ENCODE measurements around the gene LPCAT4.
A peak's percentile ranks its signal among the peaks of the same experiment; 100 is the strongest.
"Not testable (repeated sequence)": the region's sequence is repeated elsewhere in the genome, so short reads cannot be mapped to it uniquely, and the experiment has no call there.

The LPCAT4 gene

GRCh38 chr15:34362047-34362773 is 4.8 kb downstream of the LPCAT4 start:
- DNase-seq = no peak

DNA sequence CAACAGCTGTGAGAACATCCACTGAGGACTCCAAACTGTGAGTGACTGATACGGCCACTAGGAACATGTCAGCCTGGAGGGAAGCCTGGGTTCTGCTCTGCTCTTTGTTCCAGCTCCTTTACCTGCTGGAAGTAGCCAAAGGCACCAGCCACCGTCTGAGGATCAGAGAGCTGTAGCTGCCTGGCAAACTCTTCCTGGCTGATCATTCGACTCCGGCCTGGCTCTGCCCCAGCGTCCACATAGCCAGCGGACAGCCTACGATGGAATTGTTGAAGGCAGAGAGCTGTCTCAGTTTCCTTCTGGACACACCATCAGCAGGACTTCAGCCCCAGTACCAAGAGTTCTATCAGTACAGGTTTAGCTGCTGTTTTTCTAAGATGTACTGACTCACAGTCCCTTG is 5.7 kb downstream of the LPCAT4 start:
- no peak for DNase-seq

- no peak for DNase-seq
Measured at GRCh38 chr15:34360298-34360697, 6.7 kb downstream of the LPCAT4 start.

GRCh38 chr15:34359416-34359815 is 7.6 kb downstream of the LPCAT4 start:
- DNase-seq = no peak

- no peak for DNase-seq
Measured at GRCh38 chr15:34358948-34359347, 8.0 kb downstream of the LPCAT4 start.

DNA sequence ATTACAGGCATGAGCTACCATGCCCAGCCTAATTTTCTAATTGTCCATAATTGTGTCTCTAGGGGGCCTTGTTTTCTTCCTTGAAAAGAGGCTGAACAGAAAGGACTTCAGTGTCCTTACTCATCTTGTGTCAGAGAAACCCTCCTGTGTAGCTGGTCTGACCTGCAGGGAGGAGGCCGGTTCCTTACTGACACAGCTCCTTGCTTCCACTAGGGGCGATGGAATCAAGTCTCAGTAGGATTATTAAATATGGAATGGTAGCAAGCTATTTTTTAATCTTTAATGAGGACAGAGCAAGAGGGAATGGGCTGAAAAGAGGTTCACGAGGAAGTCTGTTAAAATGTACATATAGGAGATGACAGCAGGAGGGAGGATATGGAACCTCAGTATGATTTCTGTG is 8.6 kb downstream of the LPCAT4 start:
- no peak for DNase-seq

DNA sequence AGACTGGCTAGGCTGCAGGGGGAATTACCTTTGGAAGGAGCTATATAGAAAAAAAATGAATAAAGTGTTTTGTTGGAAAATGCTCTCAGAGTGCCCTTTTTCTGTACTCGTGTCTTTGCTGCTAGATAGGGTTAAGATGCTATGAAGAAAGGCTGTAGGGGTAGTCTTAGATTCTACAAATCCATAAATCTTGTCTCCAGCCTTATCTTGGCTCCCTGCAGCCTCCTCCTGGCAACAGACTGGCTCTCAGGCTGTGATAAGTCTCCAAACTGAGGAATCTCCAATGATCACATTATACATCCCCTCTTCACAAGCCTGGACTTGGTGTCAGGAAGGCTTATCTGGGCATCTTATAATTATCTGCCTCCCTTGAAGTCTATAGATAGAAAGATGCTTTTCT is 9.3 kb downstream of the LPCAT4 start:
- DNase-seq = no peak

GRCh38 chr15:34355241-34355640 is 11.8 kb downstream of the LPCAT4 start:
- no peak for DNase-seq

GRCh38 chr15:34354286-34354685 is 12.7 kb downstream of the LPCAT4 start:
- DNase-seq = no peak

GRCh38 chr15:34353627-34354026 is 13.4 kb downstream of the LPCAT4 start:
- DNase-seq = no peak

GRCh38 chr15:34352996-34353395 is 14.0 kb downstream of the LPCAT4 start:
- not testable (repeated sequence) for DNase-seq

GRCh38 chr15:34349769-34350168 is 17.2 kb downstream of the LPCAT4 start:
- DNase-seq = no peak

DNA sequence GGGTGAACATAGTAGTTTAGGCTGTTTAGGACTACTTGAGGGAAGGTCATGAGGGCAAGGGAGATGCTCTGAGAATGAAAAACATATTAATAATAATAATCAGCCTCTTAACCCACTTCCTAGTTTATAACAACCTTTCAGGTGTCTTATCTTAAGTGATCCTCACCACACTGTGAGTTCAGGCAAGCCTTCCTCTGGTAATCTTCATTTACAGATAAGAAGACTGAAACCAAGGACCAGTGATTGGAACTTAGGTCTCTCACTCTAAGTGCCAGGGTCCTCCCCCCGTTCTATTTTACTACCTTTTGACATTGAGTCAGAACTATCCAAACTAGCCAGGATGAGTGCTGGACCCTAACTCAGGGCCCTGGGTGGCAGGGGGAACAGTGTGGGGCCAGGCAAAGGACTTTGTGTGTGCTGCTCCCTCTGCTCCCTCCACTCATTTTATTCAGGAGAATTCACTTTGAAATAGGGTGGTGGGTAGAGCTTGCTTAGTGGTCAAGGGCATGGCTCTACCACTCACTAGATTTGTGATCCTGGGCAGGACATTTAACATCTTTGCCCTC is 18.2 kb downstream of the LPCAT4 start:
- DNase-seq = no peak

GRCh38 chr15:34347951-34348638 is 18.9 kb downstream of the LPCAT4 start:
- no peak for DNase-seq

GRCh38 chr15:34342737-34343575 is 24.0 kb downstream of the LPCAT4 start, which contains the start of the genes NOP10 and NUTM1:
Gene NOP10 (minus strand): TSS chr15:34343136. CDS start chr15:34343073, 63 bp downstream.
Gene NUTM1 (plus strand): TSS chr15:34343315. CDS start chr15:34343697, 382 bp downstream.
- peak; percentile 90 for DNase-seq

DNA sequence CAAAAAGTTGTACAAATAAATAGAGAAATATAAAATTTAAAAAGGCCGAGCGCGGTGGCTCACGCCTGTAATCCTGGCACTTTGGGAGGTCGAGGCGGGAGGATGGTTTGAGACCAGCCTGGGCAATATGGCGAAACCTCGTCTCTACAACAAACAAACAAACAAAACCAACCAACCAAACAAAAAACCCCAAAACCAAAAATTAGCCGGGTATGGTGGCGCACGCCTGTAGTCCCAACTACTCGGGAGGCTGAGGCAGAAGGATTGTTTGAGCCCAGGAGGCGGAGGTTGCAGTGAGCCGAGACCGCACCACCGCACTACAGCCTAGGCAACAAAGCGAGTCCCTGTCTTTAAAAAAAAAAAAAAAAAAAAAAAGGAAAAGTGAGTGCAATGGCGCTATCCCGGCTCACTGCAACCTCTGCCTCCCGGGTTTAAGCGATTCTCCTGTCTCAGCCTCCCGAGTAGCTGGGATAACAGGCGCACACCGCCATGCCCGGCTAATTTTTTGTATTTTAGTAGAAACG is 24.7 kb downstream of the LPCAT4 start:
- not testable (repeated sequence) for DNase-seq

DNA sequence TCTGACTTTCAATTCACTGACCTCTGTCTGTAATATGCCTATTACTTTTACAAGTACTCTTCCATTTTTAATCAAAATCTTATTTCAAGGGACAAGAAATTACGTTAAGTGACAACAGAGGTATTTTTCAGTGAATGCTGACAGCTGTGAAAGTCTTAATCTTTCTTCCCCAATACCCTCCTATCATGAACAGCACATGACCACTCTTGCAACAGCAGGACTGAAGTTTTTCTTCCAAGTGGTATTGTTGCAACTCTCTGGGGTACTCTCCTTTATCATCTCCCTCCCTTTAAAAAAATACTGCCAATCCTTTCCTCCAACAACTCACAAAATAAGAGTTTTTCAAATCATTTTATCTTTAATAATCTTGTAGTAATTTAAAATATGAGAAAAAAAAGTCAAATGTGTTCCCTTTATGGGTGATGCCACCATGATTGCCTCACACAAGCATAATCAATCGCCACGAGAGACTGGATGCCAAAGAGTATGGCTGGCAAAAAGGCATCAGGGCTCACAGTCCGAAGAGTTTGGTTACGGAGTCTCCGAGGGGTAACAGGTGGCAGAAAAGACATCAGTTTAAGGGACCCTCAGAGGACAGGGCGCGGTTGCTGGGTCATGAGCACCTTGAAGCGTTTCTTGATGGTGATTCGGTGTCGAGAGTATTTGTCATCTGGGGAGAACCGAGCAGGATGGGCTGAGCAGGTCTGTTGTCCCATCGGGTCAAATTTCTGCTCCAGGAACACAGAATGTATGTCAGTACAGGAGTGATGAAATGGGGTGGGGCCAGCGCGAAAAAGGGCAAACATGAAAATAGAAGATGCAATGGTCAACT is 25.4 kb downstream of the LPCAT4 start:
- DNase-seq = no peak

DNA sequence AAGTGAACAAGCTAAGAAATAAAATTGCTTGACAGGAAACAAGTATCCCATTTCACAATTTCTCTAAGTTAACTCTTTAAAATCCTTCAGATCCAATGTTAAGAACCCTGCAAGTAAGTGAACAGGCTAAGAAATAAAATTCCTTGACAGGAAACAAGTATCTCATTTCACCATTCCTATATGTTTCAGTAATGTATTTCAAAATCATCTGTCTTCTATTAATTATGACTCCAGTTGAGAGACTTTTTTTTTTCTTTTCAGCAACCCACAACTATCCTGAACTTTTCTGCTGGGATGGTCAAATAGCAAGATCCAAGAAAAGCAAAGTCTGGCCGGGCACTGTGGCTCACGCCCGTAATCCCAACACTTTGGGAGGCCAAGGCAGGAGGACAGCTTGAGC is 27.1 kb downstream of the LPCAT4 start:
- DNase-seq = peak; percentile 42

DNA sequence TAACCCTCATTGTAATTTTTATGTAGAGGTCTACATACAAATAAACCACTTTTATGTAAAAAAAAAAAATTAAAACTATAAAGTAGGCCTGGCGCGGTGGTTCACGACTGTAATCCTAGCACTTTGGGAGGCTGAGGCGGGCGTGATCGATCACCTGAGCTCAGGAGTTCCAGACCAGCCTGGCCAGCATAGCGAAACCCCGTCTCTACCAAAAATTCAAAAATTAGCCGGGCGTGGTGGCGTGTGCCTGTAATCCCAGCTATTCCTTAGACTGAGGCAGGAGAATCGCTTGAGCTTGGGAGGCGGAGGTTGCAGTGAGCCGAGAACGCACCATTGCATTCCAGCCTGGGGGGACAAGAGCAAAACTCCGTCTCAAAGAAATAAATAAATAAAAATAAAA is 28.6 kb downstream of the LPCAT4 start:
- DNase-seq = no peak

GRCh38 chr15:34337557-34338306 is 29.3 kb downstream of the LPCAT4 start, which contains the start of gene SLC12A6:
Gene SLC12A6 (minus strand): TSS chr15:34337781. CDS start chr15:34336680, 1,101 bp downstream.
- peak; percentile 95 for DNase-seq

All from fibroblast of skin of abdomen (primary cell).